ENCODE results near the gene RASSF9. TPM values are rescaled to one million over a fixed set of nuclear protein-coding genes. Genes with fewer than 3 reads are reported as not detected.

Gene RASSF9
- total and polyA plus RNA-seq, 4 donors, result 0.25 to 7.9 (median 3.5) TPM

DNA sequence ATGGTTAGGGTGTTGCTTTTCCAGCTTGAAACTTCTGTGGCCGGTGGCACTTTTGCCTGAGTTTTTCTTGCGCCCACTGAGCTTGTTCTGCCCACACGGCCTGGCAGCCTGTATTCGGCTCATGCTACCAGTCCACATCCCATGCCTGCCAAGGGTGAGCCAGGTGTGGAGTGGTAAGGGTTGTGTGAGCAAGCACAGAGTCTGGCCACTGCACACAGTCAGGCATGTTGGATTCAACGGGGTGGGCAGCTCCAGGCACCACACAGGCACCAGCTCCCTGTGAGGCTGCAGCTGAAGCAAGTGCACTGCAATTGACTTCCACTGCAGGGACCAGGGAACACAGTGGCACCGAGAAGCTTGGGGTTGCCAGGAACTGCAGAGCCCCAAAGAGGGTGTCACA lies 19.1 kb upstream of the RASSF9 start:
- DNase-seq (no peak), ATAC-seq (ENCODE audit: low FRiP score) (peak; percentile 11)
- no peaks in the 10 kb centered on the region for H3K27me3 ChIP-seq (ENCODE audit: control insufficient read depth in 1 of 2, insufficient read depth in 2 of 2, low read length in 1 of 2)
- H3K9me3 ChIP-seq (ENCODE audit: control insufficient read depth, low read length), result no peaks in the 10 kb centered on the region
- H3K4me1 ChIP-seq (ENCODE audit: control insufficient read depth in 1 of 2, insufficient read depth in 2 of 2, low read length in 2 of 2), result no peaks in the 10 kb centered on the region
- H3K36me3 ChIP-seq (ENCODE audit: control insufficient read depth in 1 of 2, insufficient read depth in 2 of 2, low read length in 1 of 2), result no peaks in the 10 kb centered on the region
- H3K27ac ChIP-seq (ENCODE audit: low read depth in 1 of 2, low read length in 2 of 2), result no peak overlapping the region
- WGBS, 2 donors, result 60 to 74% methylated on average over 6 of the region's 6 CpGs
- H3K4me3 ChIP-seq (ENCODE audit: low read length in 2 of 2), result no peak overlapping the region
- intact Hi-C loops (cut with DNase I), result no loop called here

GRCh38 chr12:85849344-85849743 lies 13.1 kb upstream of the RASSF9 start:
- no peak for DNase-seq
- no peaks in the 10 kb centered on the region for H3K27me3 ChIP-seq (ENCODE audit: control insufficient read depth in 1 of 2, insufficient read depth in 2 of 2, low read length in 1 of 2)
- H3K27ac ChIP-seq (ENCODE audit: low read depth in 1 of 2, low read length in 2 of 2), result no peak overlapping the region
- H3K9me3 ChIP-seq (ENCODE audit: control insufficient read depth, low read length), result no peaks in the 10 kb centered on the region
- no peak for ATAC-seq (ENCODE audit: low FRiP score)
- H3K36me3 ChIP-seq (ENCODE audit: control insufficient read depth in 1 of 2, insufficient read depth in 2 of 2, low read length in 1 of 2), result no peaks in the 10 kb centered on the region
- H3K4me1 ChIP-seq (ENCODE audit: control insufficient read depth in 1 of 2, insufficient read depth in 2 of 2, low read length in 2 of 2), result no peaks in the 10 kb centered on the region
- 57 to 80% methylated on average over 3 of the region's 3 CpGs for WGBS, 2 donors
- intact Hi-C loops (cut with DNase I), result no loop called here
- H3K4me3 ChIP-seq (ENCODE audit: low read length in 2 of 2), result no peak overlapping the region

- peak in 1 of 2 donors; percentile 49 for DNase-seq
- ATAC-seq (ENCODE audit: low FRiP score), result peak; percentile 37
- no peak overlapping the region for H3K4me3 ChIP-seq (ENCODE audit: low read length in 2 of 2)
- H3K36me3 ChIP-seq (ENCODE audit: control insufficient read depth in 1 of 2, insufficient read depth in 2 of 2, low read length in 1 of 2), result no peaks in the 10 kb centered on the region
- no peak overlapping the region for H3K27ac ChIP-seq (ENCODE audit: low read depth in 1 of 2, low read length in 2 of 2)
- H3K27me3 ChIP-seq (ENCODE audit: control insufficient read depth in 1 of 2, insufficient read depth in 2 of 2, low read length in 1 of 2), result no peaks in the 10 kb centered on the region
- H3K9me3 ChIP-seq (ENCODE audit: control insufficient read depth, low read length), result no peaks in the 10 kb centered on the region
- H3K4me1 ChIP-seq (ENCODE audit: control insufficient read depth in 1 of 2, insufficient read depth in 2 of 2, low read length in 2 of 2), result no peaks in the 10 kb centered on the region
- 90 to 92% methylated on average over 16 to 17 of the region's 17 CpGs for WGBS, 2 donors
- intact Hi-C loops (cut with DNase I), result no loop called here
Observed at GRCh38 chr12:85843606-85844310, 7.5 kb upstream of the RASSF9 start.

GRCh38 chr12:85835426-85836196 lies 598 bp downstream of the RASSF9 start:
- DNase-seq (no peak), ATAC-seq (ENCODE audit: low FRiP score) (peak; percentile 39)
- Histone ChIP-seq H3K4me3 (ENCODE audit: low read length in 2 of 2) (peak overlapping the region; percentile 87 to 99), H3K27me3 (ENCODE audit: control insufficient read depth in 1 of 2, insufficient read depth in 2 of 2, low read length in 1 of 2) (no peaks in the 10 kb centered on the region), H3K27ac (ENCODE audit: low read depth in 1 of 2, low read length in 2 of 2) (peak overlapping the region in 1 of 2 donors; percentile 10), H3K36me3 (ENCODE audit: control insufficient read depth in 1 of 2, insufficient read depth in 2 of 2, low read length in 1 of 2) (no peaks in the 10 kb centered on the region), H3K9me3 (ENCODE audit: control insufficient read depth, low read length) (no peaks in the 10 kb centered on the region), H3K4me1 (ENCODE audit: control insufficient read depth in 1 of 2, insufficient read depth in 2 of 2, low read length in 2 of 2) (no peaks in the 10 kb centered on the region)
- 0 to 1% methylated on average over 4 of the region's 4 CpGs for WGBS, 2 donors
- intact Hi-C loops (cut with DNase I), result no loop called here

DNA sequence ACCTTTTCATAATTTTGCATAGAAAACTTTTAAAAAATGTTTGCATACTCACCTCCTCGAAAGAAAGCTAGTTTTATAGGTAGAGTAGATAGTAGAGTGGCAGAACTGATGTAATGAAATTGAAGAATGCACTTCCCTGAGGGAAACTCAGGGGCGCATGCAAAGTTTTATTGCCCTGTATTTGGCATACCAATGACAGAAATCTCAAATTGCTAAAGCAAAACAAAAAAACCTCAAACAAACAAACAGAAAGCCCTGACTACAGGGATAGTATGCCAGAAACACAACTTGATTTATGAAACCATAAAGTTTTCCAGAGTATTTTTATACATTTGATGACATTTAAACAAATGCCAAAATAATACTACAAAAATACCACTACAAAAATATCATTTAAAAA lies 1.8 kb downstream of the RASSF9 start:
- WGBS, 2 donors, result 31 to 32% methylated on average over 2 of the region's 2 CpGs
- intact Hi-C loops (cut with DNase I), result no loop called here
- no peak overlapping the region for H3K27ac ChIP-seq (ENCODE audit: low read depth in 1 of 2, low read length in 2 of 2)
- H3K4me3 ChIP-seq (ENCODE audit: low read length in 2 of 2), result peak overlapping the region in 1 of 2 donors; percentile 54
- ATAC-seq (ENCODE audit: low FRiP score), result no peak
- no peaks in the 10 kb centered on the region for H3K36me3 ChIP-seq (ENCODE audit: control insufficient read depth in 1 of 2, insufficient read depth in 2 of 2, low read length in 1 of 2)
- H3K27me3 ChIP-seq (ENCODE audit: control insufficient read depth in 1 of 2, insufficient read depth in 2 of 2, low read length in 1 of 2), result no peaks in the 10 kb centered on the region
- H3K4me1 ChIP-seq (ENCODE audit: control insufficient read depth in 1 of 2, insufficient read depth in 2 of 2, low read length in 2 of 2), result no peaks in the 10 kb centered on the region
- no peak for DNase-seq
- H3K9me3 ChIP-seq (ENCODE audit: control insufficient read depth, low read length), result no peaks in the 10 kb centered on the region

GRCh38 chr12:85833579-85833978 lies 2.6 kb downstream of the RASSF9 start:
- no peak overlapping the region for H3K27ac ChIP-seq (ENCODE audit: low read depth in 1 of 2, low read length in 2 of 2)
- H3K36me3 ChIP-seq (ENCODE audit: control insufficient read depth in 1 of 2, insufficient read depth in 2 of 2, low read length in 1 of 2), result no peaks in the 10 kb centered on the region
- no peaks in the 10 kb centered on the region for H3K27me3 ChIP-seq (ENCODE audit: control insufficient read depth in 1 of 2, insufficient read depth in 2 of 2, low read length in 1 of 2)
- H3K4me3 ChIP-seq (ENCODE audit: low read length in 2 of 2), result no peak overlapping the region
- intact Hi-C loops (cut with DNase I), result no loop called here
- H3K4me1 ChIP-seq (ENCODE audit: control insufficient read depth in 1 of 2, insufficient read depth in 2 of 2, low read length in 2 of 2), result no peaks in the 10 kb centered on the region
- no peaks in the 10 kb centered on the region for H3K9me3 ChIP-seq (ENCODE audit: control insufficient read depth, low read length)
- DNase-seq (no peak), ATAC-seq (ENCODE audit: low FRiP score) (no peak)

DNA sequence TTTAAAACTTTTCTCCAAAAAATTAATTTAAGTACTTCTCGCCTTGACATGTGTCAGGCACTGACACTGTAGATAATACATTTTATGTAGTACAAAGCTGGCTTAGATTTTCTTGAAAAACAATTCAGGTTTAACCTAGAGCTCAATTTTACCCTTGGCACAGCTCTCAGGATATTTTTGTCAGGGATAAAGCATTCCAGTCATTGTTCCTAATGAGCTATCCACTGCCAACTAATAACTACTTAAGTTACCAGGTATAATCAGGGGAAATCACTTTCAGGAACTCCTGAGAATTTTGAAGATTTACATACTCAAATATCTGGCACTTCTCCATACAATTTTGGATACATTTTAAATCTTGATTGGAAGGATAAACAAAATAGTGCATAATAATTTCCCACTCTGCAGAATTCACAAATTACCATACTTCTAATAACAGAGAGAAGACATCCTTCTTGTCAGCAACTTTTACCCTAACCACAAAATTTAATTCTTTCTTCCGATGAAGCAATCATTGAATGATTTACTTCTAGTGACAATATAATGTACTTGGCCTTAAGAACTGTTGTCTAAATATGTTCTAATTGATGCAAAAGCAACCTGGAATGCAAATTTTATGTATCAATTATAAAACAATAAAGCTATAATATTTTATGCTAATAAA lies 4.8 kb downstream of the RASSF9 start:
- WGBS, 2 donors, result 88 to 89% methylated on average over 2 of the region's 2 CpGs
- H3K27me3 ChIP-seq (ENCODE audit: control insufficient read depth in 1 of 2, insufficient read depth in 2 of 2, low read length in 1 of 2), result no peaks in the 10 kb centered on the region
- H3K4me3 ChIP-seq (ENCODE audit: low read length in 2 of 2), result no peak overlapping the region
- H3K27ac ChIP-seq (ENCODE audit: low read depth in 1 of 2, low read length in 2 of 2), result no peak overlapping the region
- H3K4me1 ChIP-seq (ENCODE audit: control insufficient read depth in 1 of 2, insufficient read depth in 2 of 2, low read length in 2 of 2), result no peaks in the 10 kb centered on the region
- H3K36me3 ChIP-seq (ENCODE audit: control insufficient read depth in 1 of 2, insufficient read depth in 2 of 2, low read length in 1 of 2), result no peaks in the 10 kb centered on the region
- no peak for ATAC-seq (ENCODE audit: low FRiP score)
- no peak for DNase-seq
- intact Hi-C loops (cut with DNase I), result no loop called here
- H3K9me3 ChIP-seq (ENCODE audit: control insufficient read depth, low read length), result no peaks in the 10 kb centered on the region

DNA sequence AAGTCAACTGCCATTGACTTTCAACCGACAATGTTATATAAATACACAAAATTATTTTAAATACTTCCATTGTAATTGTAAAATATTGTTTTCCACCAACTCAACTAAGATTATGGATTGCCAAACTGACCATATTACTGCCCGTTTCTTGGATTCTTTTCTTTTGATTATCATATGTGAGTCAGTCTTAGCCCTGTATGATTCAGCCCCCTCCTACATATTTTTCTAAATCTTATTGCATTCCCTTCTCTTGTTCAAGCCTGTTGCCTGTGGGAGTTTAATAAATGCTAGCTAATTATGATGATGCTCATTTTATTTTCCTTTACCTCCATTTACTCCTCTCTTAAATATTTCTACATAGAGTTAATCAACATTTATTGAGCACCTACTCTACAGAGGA lies 6.8 kb downstream of the RASSF9 start:
- Histone ChIP-seq H3K4me3 (ENCODE audit: low read length in 2 of 2) (no peak overlapping the region), H3K9me3 (ENCODE audit: control insufficient read depth, low read length) (no peaks in the 10 kb centered on the region), H3K36me3 (ENCODE audit: control insufficient read depth in 1 of 2, insufficient read depth in 2 of 2, low read length in 1 of 2) (no peaks in the 10 kb centered on the region), H3K27ac (ENCODE audit: low read depth in 1 of 2, low read length in 2 of 2) (no peak overlapping the region), H3K27me3 (ENCODE audit: control insufficient read depth in 1 of 2, insufficient read depth in 2 of 2, low read length in 1 of 2) (no peaks in the 10 kb centered on the region), H3K4me1 (ENCODE audit: control insufficient read depth in 1 of 2, insufficient read depth in 2 of 2, low read length in 2 of 2) (no peaks in the 10 kb centered on the region)
- 60 to 66% methylated on average over 2 of the region's 2 CpGs for WGBS, 2 donors
- ATAC-seq (ENCODE audit: low FRiP score) (no peak), DNase-seq (no peak)
- intact Hi-C loops (cut with DNase I), result no loop called here

Measured in aorta (tissue), 5 donors.